OCI-LY3 (cell line): ENCODE results near the gene MRAP.

ENCODE experiments used
- EZH2phosphoT487 ChIP-seq: fragments of 200-600 bp; shearing (Covaris generic); IDR thresholded peaks from 2 replicates; pipeline ENCODE4 v1.6.1; 2018; ENCODE audit warnings: antibody characterized with exemption, mixed run types, low read depth
- TF ChIP-seq, protein P1 (sequence below): fragments of 200-600, 300-600 bp; sonication (generic); IDR thresholded peaks from 2 replicates; pipeline ENCODE4 v1.5.1; 2014; ENCODE audit warnings: antibody characterized with exemption, low read length, low read depth

DNA sequence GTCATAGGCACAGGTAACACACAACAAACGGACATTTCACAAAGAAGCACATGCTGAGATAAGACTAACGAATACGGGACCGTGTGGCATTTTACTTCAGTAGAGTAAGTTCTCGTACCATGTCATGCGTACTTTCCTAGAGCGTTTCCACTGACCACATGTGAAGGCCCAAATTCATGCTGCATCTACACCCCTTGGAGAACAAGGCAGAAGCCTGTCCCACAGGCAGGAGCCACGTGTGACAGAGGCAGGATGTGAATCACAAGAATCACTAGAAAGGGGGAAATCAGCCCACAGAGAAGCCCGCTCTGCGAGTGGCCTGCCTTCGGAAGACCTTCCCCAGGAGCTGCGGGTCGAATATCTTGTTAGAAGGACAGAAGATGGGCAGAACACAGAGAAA is 52.3 kb downstream of the MRAP start:
- TF ChIP-seq, protein P1, sequence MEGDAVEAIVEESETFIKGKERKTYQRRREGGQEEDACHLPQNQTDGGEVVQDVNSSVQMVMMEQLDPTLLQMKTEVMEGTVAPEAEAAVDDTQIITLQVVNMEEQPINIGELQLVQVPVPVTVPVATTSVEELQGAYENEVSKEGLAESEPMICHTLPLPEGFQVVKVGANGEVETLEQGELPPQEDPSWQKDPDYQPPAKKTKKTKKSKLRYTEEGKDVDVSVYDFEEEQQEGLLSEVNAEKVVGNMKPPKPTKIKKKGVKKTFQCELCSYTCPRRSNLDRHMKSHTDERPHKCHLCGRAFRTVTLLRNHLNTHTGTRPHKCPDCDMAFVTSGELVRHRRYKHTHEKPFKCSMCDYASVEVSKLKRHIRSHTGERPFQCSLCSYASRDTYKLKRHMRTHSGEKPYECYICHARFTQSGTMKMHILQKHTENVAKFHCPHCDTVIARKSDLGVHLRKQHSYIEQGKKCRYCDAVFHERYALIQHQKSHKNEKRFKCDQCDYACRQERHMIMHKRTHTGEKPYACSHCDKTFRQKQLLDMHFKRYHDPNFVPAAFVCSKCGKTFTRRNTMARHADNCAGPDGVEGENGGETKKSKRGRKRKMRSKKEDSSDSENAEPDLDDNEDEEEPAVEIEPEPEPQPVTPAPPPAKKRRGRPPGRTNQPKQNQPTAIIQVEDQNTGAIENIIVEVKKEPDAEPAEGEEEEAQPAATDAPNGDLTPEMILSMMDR: no peak
- TF ChIP-seq EZH2phosphoT487: no peak
